Dermis blood vessel endothelial cell (primary cell): ENCODE results near the gene BST2. TPM values are rescaled to one million over a fixed set of nuclear protein-coding genes. Genes with fewer than 3 reads are reported as not detected.

Experiments used
- DNase-seq: peaks from one replicate; pipeline ENCODE4 v3.0.0; 2010
- total RNA-seq: library from RNA; depleted of rRNA; stranded (reverse); fragments of >200 nt; gene quantifications from 2 replicates; pipeline ENCODE4 v1.2.3, GENCODE V29; 2014

The BST2 gene
- total RNA-seq = 1.8 and 6.5 TPM in 2 replicates

GRCh38 chr19:17405250-17406045, at the start of gene BST2:
Gene BST2 (minus strand): TSS chr19:17405630. CDS start chr19:17405575, 55 bp downstream.
- DNase-seq = peak; percentile 68

GRCh38 chr19:17454576-17455071, 49.2 kb upstream of the BST2 start:
- DNase-seq = no peak

- no peak for DNase-seq
Observed at GRCh38 chr19:17451820-17452219, 46.4 kb upstream of the BST2 start.

GRCh38 chr19:17450264-17451075, 45.0 kb upstream of the BST2 start:
- no peak for DNase-seq

- DNase-seq = peak; percentile 48
Observed at GRCh38 chr19:17448131-17448967, 42.9 kb upstream of the BST2 start, which contains the start of gene TMEM221. Gene TMEM221 (minus strand): TSS chr19:17448668. CDS start chr19:17448462, 206 bp downstream.

- no peak for DNase-seq
Observed at GRCh38 chr19:17447704-17448130, 42.3 kb upstream of the BST2 start.

- no peak for DNase-seq
Observed at GRCh38 chr19:17445526-17446165, 40.2 kb upstream of the BST2 start.

- DNase-seq = peak; percentile 40
Observed at GRCh38 chr19:17441241-17442021, 36.0 kb upstream of the BST2 start.

- DNase-seq = no peak
Observed at GRCh38 chr19:17436874-17437267, 31.4 kb upstream of the BST2 start.

- no peak for DNase-seq
Observed at GRCh38 chr19:17436094-17436873, 30.9 kb upstream of the BST2 start.

- DNase-seq = no peak
Observed at GRCh38 chr19:17435218-17435617, 29.8 kb upstream of the BST2 start.

GRCh38 chr19:17431417-17431816, 26.0 kb upstream of the BST2 start:
- DNase-seq = no peak

GRCh38 chr19:17429641-17430113, 24.2 kb upstream of the BST2 start:
- DNase-seq = no peak

- DNase-seq = peak; percentile 54
Observed at GRCh38 chr19:17424743-17425365, 19.4 kb upstream of the BST2 start.

- no peak for DNase-seq
Observed at GRCh38 chr19:17423429-17424208, 18.2 kb upstream of the BST2 start.

GRCh38 chr19:17421942-17422341, 16.5 kb upstream of the BST2 start:
- DNase-seq = no peak

- DNase-seq = peak; percentile 60
Observed at GRCh38 chr19:17420475-17420924, 15.1 kb upstream of the BST2 start.

- DNase-seq = peak; percentile 100
Observed at GRCh38 chr19:17419621-17420474, 14.4 kb upstream of the BST2 start, which contains the start of gene MVB12A. Gene MVB12A (plus strand): TSS chr19:17420047. CDS start chr19:17420136, 89 bp downstream.
